Measurements from ENCODE around the gene ERBB4. TPM values are rescaled to one million over a fixed set of nuclear protein-coding genes. Genes with fewer than 3 reads are reported as not detected.
"Not testable (repeated sequence)": the region's sequence is repeated elsewhere in the genome, so short reads cannot be mapped to it uniquely, and the experiment has no call there.

Gene ERBB4
- total RNA-seq, 1 donor from 2014 or later = 17.8 TPM

- not testable (repeated sequence) for DNase-seq
Observed at GRCh38 chr2:211592006-211592405, 946.6 kb downstream of the ERBB4 start.

GRCh38 chr2:211591426-211591825 lies 947.2 kb downstream of the ERBB4 start:
- DNase-seq = peak; percentile 11

GRCh38 chr2:211568439-211568838 lies 970.2 kb downstream of the ERBB4 start:
- no peak for DNase-seq

GRCh38 chr2:211564441-211564840 lies 974.2 kb downstream of the ERBB4 start:
- no peak for DNase-seq

- no peak for DNase-seq
Observed at GRCh38 chr2:211545582-211545981, 993.0 kb downstream of the ERBB4 start.

- peak; percentile 3 for DNase-seq
Observed at GRCh38 chr2:211534632-211535031, 1004.0 kb downstream of the ERBB4 start.

- not testable (repeated sequence) for DNase-seq
Observed at GRCh38 chr2:211524248-211524647, 1014.4 kb downstream of the ERBB4 start.

- DNase-seq = no peak
Observed at GRCh38 chr2:211516537-211516936, 1022.1 kb downstream of the ERBB4 start.

GRCh38 chr2:211514049-211514448 lies 1024.6 kb downstream of the ERBB4 start:
- no peak for DNase-seq

GRCh38 chr2:211513446-211513845 lies 1025.2 kb downstream of the ERBB4 start:
- DNase-seq = peak; percentile 4

GRCh38 chr2:211512806-211513205 lies 1025.8 kb downstream of the ERBB4 start:
- DNase-seq = peak; percentile 21

GRCh38 chr2:211503856-211504255 lies 1034.7 kb downstream of the ERBB4 start:
- DNase-seq = no peak

- DNase-seq = no peak
Observed at GRCh38 chr2:211503198-211503597, 1035.4 kb downstream of the ERBB4 start.

- DNase-seq = no peak
Observed at GRCh38 chr2:211498551-211499205, 1039.9 kb downstream of the ERBB4 start.

GRCh38 chr2:211495339-211495738 lies 1043.3 kb downstream of the ERBB4 start:
- DNase-seq = no peak

GRCh38 chr2:211494536-211494935 lies 1044.1 kb downstream of the ERBB4 start:
- peak; percentile 5 for DNase-seq

- no peak for DNase-seq
Observed at GRCh38 chr2:211494085-211494484, 1044.5 kb downstream of the ERBB4 start.

- DNase-seq = no peak
Observed at GRCh38 chr2:211487733-211488132, 1050.9 kb downstream of the ERBB4 start.

- DNase-seq = no peak
Observed at GRCh38 chr2:211479536-211480150, 1059.0 kb downstream of the ERBB4 start.

- DNase-seq = no peak
Observed at GRCh38 chr2:211477537-211478275, 1060.9 kb downstream of the ERBB4 start.

GRCh38 chr2:211473116-211473515 lies 1065.5 kb downstream of the ERBB4 start:
- no peak for DNase-seq

- no peak for DNase-seq
Observed at GRCh38 chr2:211469664-211470059, 1068.9 kb downstream of the ERBB4 start.

GRCh38 chr2:211468877-211469663 lies 1069.5 kb downstream of the ERBB4 start:
- peak; percentile 38 for DNase-seq

Measured in tongue (tissue), 2 donors.